B cell (primary cell): Measurements from ENCODE around the gene FGF11.

Source experiments
- EZH2 ChIP-seq: IDR thresholded peaks from 2 replicates; pipeline ENCODE4 v1.6.1; 2012; ENCODE audit warnings: borderline replicate concordance, low read depth, mild to moderate bottlenecking, moderate library complexity, low read length; ENCODE audit not compliant: insufficient read depth, poor library complexity, severe bottlenecking
- TF ChIP-seq, protein P1 (sequence below): fragments of 200-600 bp; IDR thresholded peaks from one replicate; pipeline ENCODE4 v1.8.0; 2022; ENCODE audit warnings: antibody characterized with exemption, mild to moderate bottlenecking

DNA sequence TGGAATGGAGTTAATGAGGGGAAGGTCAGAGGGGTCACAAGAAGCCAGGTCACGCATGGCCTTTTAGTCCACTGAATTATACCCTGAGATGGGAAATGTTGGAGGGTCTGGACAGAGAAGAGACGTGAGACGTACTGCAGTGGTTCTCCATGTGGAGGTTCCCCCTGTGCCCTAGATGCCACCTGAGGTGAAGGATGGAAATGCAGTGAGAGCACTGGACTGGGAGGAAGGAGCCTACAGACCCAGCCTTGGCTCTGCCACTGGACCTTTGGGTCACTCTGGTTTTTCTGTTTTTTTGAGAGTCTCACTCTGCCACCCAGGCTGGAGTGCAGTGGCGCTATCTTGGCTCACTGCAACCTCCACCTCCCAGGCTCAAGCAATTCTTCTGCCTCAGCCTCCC lies 43.2 kb upstream of the FGF11 start:
- TF ChIP-seq, protein P1, sequence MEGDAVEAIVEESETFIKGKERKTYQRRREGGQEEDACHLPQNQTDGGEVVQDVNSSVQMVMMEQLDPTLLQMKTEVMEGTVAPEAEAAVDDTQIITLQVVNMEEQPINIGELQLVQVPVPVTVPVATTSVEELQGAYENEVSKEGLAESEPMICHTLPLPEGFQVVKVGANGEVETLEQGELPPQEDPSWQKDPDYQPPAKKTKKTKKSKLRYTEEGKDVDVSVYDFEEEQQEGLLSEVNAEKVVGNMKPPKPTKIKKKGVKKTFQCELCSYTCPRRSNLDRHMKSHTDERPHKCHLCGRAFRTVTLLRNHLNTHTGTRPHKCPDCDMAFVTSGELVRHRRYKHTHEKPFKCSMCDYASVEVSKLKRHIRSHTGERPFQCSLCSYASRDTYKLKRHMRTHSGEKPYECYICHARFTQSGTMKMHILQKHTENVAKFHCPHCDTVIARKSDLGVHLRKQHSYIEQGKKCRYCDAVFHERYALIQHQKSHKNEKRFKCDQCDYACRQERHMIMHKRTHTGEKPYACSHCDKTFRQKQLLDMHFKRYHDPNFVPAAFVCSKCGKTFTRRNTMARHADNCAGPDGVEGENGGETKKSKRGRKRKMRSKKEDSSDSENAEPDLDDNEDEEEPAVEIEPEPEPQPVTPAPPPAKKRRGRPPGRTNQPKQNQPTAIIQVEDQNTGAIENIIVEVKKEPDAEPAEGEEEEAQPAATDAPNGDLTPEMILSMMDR, result no peak
- TF ChIP-seq EZH2, result no peak
